Measurements from ENCODE around the gene NMT1.

The NMT1 gene

GRCh38 chr17:45098081-45098868 lies 37.2 kb downstream of the NMT1 start:
- Histone ChIP-seq H3K9ac (ENCODE audit: low read length) (no peak overlapping the region), H3K4me3 (ENCODE audit: low read depth, low read length) (no peak overlapping the region), H3K4me1 (ENCODE audit: control insufficient read depth, insufficient read depth, low read length) (no peaks in the 10 kb centered on the region), H3K9me3 (ENCODE audit: control insufficient read depth, insufficient read depth, low read depth, low read length) (no peaks in the 10 kb centered on the region), H3K36me3 (ENCODE audit: control insufficient read depth, insufficient read depth, low read length) (peaks cover 85% of the 10 kb centered on the region), H3K27ac (ENCODE audit: low read depth, low read length) (no peak overlapping the region), H3K27me3 (ENCODE audit: control insufficient read depth, insufficient read depth, low read length) (no peaks in the 10 kb centered on the region)

GRCh38 chr17:45098869-45099616 lies 37.9 kb downstream of the NMT1 start:
- no peaks in the 10 kb centered on the region for H3K4me1 ChIP-seq (ENCODE audit: control insufficient read depth, insufficient read depth, low read length)
- no peaks in the 10 kb centered on the region for H3K27me3 ChIP-seq (ENCODE audit: control insufficient read depth, insufficient read depth, low read length)
- peaks cover 85% of the 10 kb centered on the region for H3K36me3 ChIP-seq (ENCODE audit: control insufficient read depth, insufficient read depth, low read length)
- no peak overlapping the region for H3K9ac ChIP-seq (ENCODE audit: low read length)
- no peaks in the 10 kb centered on the region for H3K9me3 ChIP-seq (ENCODE audit: control insufficient read depth, insufficient read depth, low read depth, low read length)
- no peak overlapping the region for H3K4me3 ChIP-seq (ENCODE audit: low read depth, low read length)
- H3K27ac ChIP-seq (ENCODE audit: low read depth, low read length) = no peak overlapping the region

GRCh38 chr17:45101546-45101882 lies 40.4 kb downstream of the NMT1 start:
- no peak overlapping the region for H3K9ac ChIP-seq (ENCODE audit: low read length)
- peaks cover 90% of the 10 kb centered on the region for H3K36me3 ChIP-seq (ENCODE audit: control insufficient read depth, insufficient read depth, low read length)
- no peaks in the 10 kb centered on the region for H3K9me3 ChIP-seq (ENCODE audit: control insufficient read depth, insufficient read depth, low read depth, low read length)
- no peak overlapping the region for H3K27ac ChIP-seq (ENCODE audit: low read depth, low read length)
- no peaks in the 10 kb centered on the region for H3K27me3 ChIP-seq (ENCODE audit: control insufficient read depth, insufficient read depth, low read length)
- no peak overlapping the region for H3K4me3 ChIP-seq (ENCODE audit: low read depth, low read length)
- H3K4me1 ChIP-seq (ENCODE audit: control insufficient read depth, insufficient read depth, low read length) = no peaks in the 10 kb centered on the region

DNA sequence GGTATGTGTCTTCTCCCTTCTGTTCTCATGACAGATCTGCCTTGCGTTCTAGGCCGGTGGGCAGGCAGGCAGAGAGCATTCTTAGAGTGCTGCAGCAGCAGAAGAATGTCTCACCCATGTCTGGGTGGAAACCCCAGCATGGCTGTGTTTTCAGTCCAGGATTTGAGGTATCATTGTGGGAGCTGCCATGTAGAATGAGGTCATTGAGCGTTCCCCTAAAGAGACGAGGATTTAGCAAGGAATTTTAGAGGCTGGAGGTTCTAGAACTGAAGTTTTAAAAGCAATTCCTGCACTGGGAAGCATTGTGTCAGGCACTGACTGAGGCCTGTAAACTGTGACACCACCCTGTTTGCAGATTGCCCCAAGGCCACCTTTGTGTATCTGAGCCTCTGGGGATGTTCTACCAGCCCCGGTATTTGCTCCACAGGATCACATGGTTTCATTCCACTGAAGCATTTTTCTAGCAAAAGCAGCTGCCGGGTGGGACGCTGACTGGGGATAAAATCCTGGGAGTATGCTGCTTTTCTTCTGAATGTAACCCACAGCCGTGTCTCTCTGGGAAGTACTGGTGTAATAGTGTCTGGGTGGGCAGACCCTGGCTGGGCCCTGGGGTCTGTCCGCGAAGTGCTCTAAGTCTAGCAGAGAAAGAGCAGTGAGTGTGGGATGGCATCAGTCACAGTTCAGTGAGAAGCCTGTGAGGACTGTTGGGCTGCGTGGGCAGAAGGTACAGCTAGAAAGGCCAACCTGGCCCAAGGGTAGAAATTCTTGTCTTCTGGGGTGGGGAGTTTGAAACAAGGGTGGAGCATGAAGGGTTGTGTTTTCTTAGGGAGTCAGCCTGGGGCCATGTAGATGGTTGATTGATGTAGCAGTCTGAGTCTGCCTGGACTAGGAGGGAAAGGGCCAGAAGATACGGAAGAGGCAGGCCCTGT lies 41.0 kb downstream of the NMT1 start:
- H3K9ac ChIP-seq (ENCODE audit: low read length) = no peak overlapping the region
- H3K27ac ChIP-seq (ENCODE audit: low read depth, low read length) = no peak overlapping the region
- H3K9me3 ChIP-seq (ENCODE audit: control insufficient read depth, insufficient read depth, low read depth, low read length) = no peaks in the 10 kb centered on the region
- H3K27me3 ChIP-seq (ENCODE audit: control insufficient read depth, insufficient read depth, low read length) = no peaks in the 10 kb centered on the region
- no peaks in the 10 kb centered on the region for H3K4me1 ChIP-seq (ENCODE audit: control insufficient read depth, insufficient read depth, low read length)
- peaks cover 90% of the 10 kb centered on the region for H3K36me3 ChIP-seq (ENCODE audit: control insufficient read depth, insufficient read depth, low read length)
- no peak overlapping the region for H3K4me3 ChIP-seq (ENCODE audit: low read depth, low read length)

DNA sequence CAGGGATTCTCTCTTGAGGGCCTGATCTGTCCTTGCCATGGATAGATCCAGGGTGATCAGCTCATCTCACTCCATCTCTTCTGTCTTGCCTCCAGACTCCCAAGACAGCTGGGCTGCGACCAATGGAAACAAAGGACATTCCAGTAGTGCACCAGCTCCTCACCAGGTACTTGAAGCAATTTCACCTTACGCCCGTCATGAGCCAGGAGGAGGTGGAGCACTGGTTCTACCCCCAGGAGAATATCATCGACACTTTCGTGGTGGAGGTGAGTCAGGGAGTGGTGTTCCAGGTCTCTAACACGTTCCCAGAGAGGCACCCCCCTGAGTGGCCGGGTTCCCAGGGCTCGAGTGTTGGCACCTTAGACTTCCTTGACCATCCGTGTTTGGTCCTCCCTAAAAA lies 41.7 kb downstream of the NMT1 start:
- Histone ChIP-seq H3K27me3 (ENCODE audit: control insufficient read depth, insufficient read depth, low read length) (no peaks in the 10 kb centered on the region), H3K4me3 (ENCODE audit: low read depth, low read length) (no peak overlapping the region), H3K27ac (ENCODE audit: low read depth, low read length) (no peak overlapping the region), H3K36me3 (ENCODE audit: control insufficient read depth, insufficient read depth, low read length) (peaks cover 90% of the 10 kb centered on the region), H3K9me3 (ENCODE audit: control insufficient read depth, insufficient read depth, low read depth, low read length) (no peaks in the 10 kb centered on the region), H3K9ac (ENCODE audit: low read length) (no peak overlapping the region), H3K4me1 (ENCODE audit: control insufficient read depth, insufficient read depth, low read length) (no peaks in the 10 kb centered on the region)

DNA sequence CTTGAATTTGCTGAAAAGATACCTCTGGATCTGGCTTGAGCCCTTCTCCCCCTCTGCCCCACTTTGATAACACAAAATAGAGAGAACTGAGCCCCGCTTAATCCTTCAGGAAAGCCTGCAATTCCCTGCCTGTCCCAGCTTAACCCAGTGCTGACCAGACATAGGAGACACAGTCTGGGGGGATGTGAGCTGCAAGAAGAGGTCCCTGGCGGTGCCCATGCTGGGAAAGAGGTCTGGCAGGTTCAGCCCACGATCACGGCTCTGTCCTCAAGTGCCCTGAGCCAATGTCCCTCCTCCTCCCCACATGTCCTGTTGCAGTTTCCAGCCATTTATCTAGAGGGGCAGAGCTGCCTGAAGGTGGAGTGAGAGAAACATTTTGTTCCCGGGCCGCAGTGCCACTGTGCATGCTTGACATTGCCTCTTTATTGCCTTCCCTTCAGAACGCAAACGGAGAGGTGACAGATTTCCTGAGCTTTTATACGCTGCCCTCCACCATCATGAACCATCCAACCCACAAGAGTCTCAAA lies 42.2 kb downstream of the NMT1 start:
- no peak overlapping the region for H3K4me3 ChIP-seq (ENCODE audit: low read depth, low read length)
- no peak overlapping the region for H3K27ac ChIP-seq (ENCODE audit: low read depth, low read length)
- no peaks in the 10 kb centered on the region for H3K27me3 ChIP-seq (ENCODE audit: control insufficient read depth, insufficient read depth, low read length)
- H3K4me1 ChIP-seq (ENCODE audit: control insufficient read depth, insufficient read depth, low read length) = no peaks in the 10 kb centered on the region
- H3K9me3 ChIP-seq (ENCODE audit: control insufficient read depth, insufficient read depth, low read depth, low read length) = no peaks in the 10 kb centered on the region
- no peak overlapping the region for H3K9ac ChIP-seq (ENCODE audit: low read length)
- peaks cover 90% of the 10 kb centered on the region for H3K36me3 ChIP-seq (ENCODE audit: control insufficient read depth, insufficient read depth, low read length)

DNA sequence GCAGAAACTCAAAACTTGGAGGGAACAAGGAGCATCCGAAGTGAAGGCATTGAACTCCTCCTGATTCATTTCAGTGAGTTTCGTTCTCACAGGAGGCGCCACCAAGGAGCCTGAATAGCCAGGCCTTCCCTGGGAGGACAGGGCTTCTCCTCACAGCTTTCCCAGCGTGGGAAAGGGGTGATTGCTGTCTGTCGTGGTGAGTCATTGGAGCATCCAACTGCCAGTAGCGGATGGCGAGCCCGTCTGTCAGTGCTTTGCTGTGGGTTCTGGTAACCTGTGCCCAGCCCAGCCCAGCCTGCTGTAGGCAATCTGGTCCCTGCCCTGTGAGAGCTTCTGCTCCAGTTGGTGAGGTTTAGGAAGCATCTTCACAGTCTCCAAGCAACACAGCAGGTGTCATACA lies 42.9 kb downstream of the NMT1 start:
- Histone ChIP-seq H3K27ac (ENCODE audit: low read depth, low read length) (no peak overlapping the region), H3K9me3 (ENCODE audit: control insufficient read depth, insufficient read depth, low read depth, low read length) (no peaks in the 10 kb centered on the region), H3K4me3 (ENCODE audit: low read depth, low read length) (no peak overlapping the region), H3K4me1 (ENCODE audit: control insufficient read depth, insufficient read depth, low read length) (no peaks in the 10 kb centered on the region), H3K27me3 (ENCODE audit: control insufficient read depth, insufficient read depth, low read length) (no peaks in the 10 kb centered on the region), H3K9ac (ENCODE audit: low read length) (no peak overlapping the region), H3K36me3 (ENCODE audit: control insufficient read depth, insufficient read depth, low read length) (peaks cover 90% of the 10 kb centered on the region)

- Histone ChIP-seq H3K9ac (ENCODE audit: low read length) (no peak overlapping the region), H3K4me3 (ENCODE audit: low read depth, low read length) (no peak overlapping the region), H3K9me3 (ENCODE audit: control insufficient read depth, insufficient read depth, low read depth, low read length) (no peaks in the 10 kb centered on the region), H3K36me3 (ENCODE audit: control insufficient read depth, insufficient read depth, low read length) (peaks cover 90% of the 10 kb centered on the region), H3K27me3 (ENCODE audit: control insufficient read depth, insufficient read depth, low read length) (no peaks in the 10 kb centered on the region), H3K4me1 (ENCODE audit: control insufficient read depth, insufficient read depth, low read length) (no peaks in the 10 kb centered on the region), H3K27ac (ENCODE audit: low read depth, low read length) (no peak overlapping the region)
Observed at GRCh38 chr17:45104497-45104896, 43.4 kb downstream of the NMT1 start.

- no peak overlapping the region for H3K27ac ChIP-seq (ENCODE audit: low read depth, low read length)
- H3K4me3 ChIP-seq (ENCODE audit: low read depth, low read length) = no peak overlapping the region
- no peaks in the 10 kb centered on the region for H3K9me3 ChIP-seq (ENCODE audit: control insufficient read depth, insufficient read depth, low read depth, low read length)
- no peaks in the 10 kb centered on the region for H3K27me3 ChIP-seq (ENCODE audit: control insufficient read depth, insufficient read depth, low read length)
- H3K36me3 ChIP-seq (ENCODE audit: control insufficient read depth, insufficient read depth, low read length) = peaks cover 85% of the 10 kb centered on the region
- H3K4me1 ChIP-seq (ENCODE audit: control insufficient read depth, insufficient read depth, low read length) = no peaks in the 10 kb centered on the region
- H3K9ac ChIP-seq (ENCODE audit: low read length) = no peak overlapping the region
Observed at GRCh38 chr17:45104907-45105624, 43.9 kb downstream of the NMT1 start.

- H3K27me3 ChIP-seq (ENCODE audit: control insufficient read depth, insufficient read depth, low read length) = no peaks in the 10 kb centered on the region
- H3K4me3 ChIP-seq (ENCODE audit: low read depth, low read length) = no peak overlapping the region
- H3K4me1 ChIP-seq (ENCODE audit: control insufficient read depth, insufficient read depth, low read length) = no peaks in the 10 kb centered on the region
- H3K27ac ChIP-seq (ENCODE audit: low read depth, low read length) = no peak overlapping the region
- no peaks in the 10 kb centered on the region for H3K9me3 ChIP-seq (ENCODE audit: control insufficient read depth, insufficient read depth, low read depth, low read length)
- H3K36me3 ChIP-seq (ENCODE audit: control insufficient read depth, insufficient read depth, low read length) = peaks cover 83% of the 10 kb centered on the region
- H3K9ac ChIP-seq (ENCODE audit: low read length) = no peak overlapping the region
Observed at GRCh38 chr17:45106096-45106495, 45.0 kb downstream of the NMT1 start.
